KMS-11 (cell line): Measurements from ENCODE around the gene RUFY1.

Source experiments
- H2AFZ ChIP-seq: fragments of 200-600 bp; sonication (generic); 2 replicates; pipeline ENCODE4 v1.6.1; 2016; ENCODE audit warnings: antibody characterized with exemption, mixed run types, low read depth
- H3K27ac ChIP-seq: fragments of 200-600 bp; sonication (generic); 2 replicates; pipeline ENCODE4 v1.6.1; 2016; ENCODE audit warnings: mild to moderate bottlenecking, mixed run types
- H3K27me3 ChIP-seq: fragments of 200-600 bp; sonication (generic); 2 replicates; pipeline ENCODE4 v1.6.1; 2017; ENCODE audit warnings: mild to moderate bottlenecking, low read depth, mixed run types, moderate library complexity; ENCODE audit not compliant: insufficient read depth
- H3K36me3 ChIP-seq: fragments of 200-600 bp; sonication (generic); 2 replicates; pipeline ENCODE4 v1.6.1; 2017; ENCODE audit warnings: mild to moderate bottlenecking, mixed run types; ENCODE audit not compliant: insufficient read depth
- H3K4me1 ChIP-seq: fragments of 200-600 bp; sonication (generic); 2 replicates; pipeline ENCODE4 v1.6.1; 2016; ENCODE audit warnings: mild to moderate bottlenecking, low read depth, mixed run types; ENCODE audit not compliant: poor library complexity, severe bottlenecking
- H3K4me2 ChIP-seq: fragments of 200-600 bp; sonication (generic); 2 replicates; pipeline ENCODE4 v1.7.0; 2016; ENCODE audit warnings: mild to moderate bottlenecking, mixed run types
- H3K4me3 ChIP-seq: fragments of 200-600 bp; sonication (generic); IDR thresholded peaks from 2 replicates; pipeline ENCODE4 v1.6.1; 2017; ENCODE audit warnings: low read depth, low read length, mixed read lengths; ENCODE audit not compliant: insufficient read depth
- H3K79me2 ChIP-seq: fragments of 200-600 bp; sonication (generic); 2 replicates; pipeline ENCODE4 v1.6.1; 2016; ENCODE audit warnings: low read depth, mixed run types; ENCODE audit not compliant: insufficient read depth
- H3K9ac ChIP-seq: fragments of 200-600 bp; sonication (generic); 2 replicates; pipeline ENCODE4 v1.6.1; 2016; ENCODE audit warnings: mild to moderate bottlenecking, mixed run types
- H4K20me1 ChIP-seq: fragments of 200-600 bp; sonication (generic); 2 replicates; pipeline ENCODE4 v1.6.1; 2016; ENCODE audit warnings: mild to moderate bottlenecking, mixed run types; ENCODE audit not compliant: insufficient read depth
- TF ChIP-seq, protein P1 (sequence below): fragments of 200-600 bp; sonication (generic); conservative IDR thresholded peaks from 2 replicates; pipeline ENCODE4 v1.6.1; 2017; ENCODE audit warnings: low read depth, mild to moderate bottlenecking, antibody characterized with exemption, low read length, moderate library complexity, mixed read lengths

RUFY1 gene

DNA sequence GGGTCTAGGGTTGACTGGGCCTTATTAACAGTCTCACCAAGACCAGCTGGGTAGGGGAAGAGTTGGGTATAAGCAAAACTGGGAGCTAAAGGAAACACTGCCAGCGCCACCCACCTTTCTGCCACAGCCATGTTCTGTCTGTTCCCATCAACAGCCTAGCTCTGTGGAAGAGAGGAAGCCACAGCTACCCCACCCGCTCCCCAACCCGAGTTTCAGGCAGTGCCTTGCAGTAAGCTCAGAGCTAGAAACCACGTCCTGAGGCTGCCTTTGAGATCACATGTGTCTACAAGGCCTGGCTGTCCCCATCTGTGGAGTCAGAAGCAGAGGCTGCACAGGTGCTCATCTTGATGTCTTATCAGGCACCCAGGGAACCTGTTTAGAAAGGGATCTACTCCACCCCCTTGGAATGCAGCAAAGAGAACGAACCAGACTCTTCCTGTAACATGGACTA lies 57.8 kb downstream of the RUFY1 start:
- H3K4me2 ChIP-seq: 0 out of 2 replicates have a peak overlapping the region, but pooled peaks have one; percentile 6
- no peaks in the 10 kb centered on the region for H4K20me1 ChIP-seq
- H2AFZ ChIP-seq: no peak overlapping the region
- H3K27ac ChIP-seq: peak overlapping the region; percentile 35; the same call in 1 of the 2 replicates
- no peaks in the 10 kb centered on the region for H3K79me2 ChIP-seq
- H3K9ac ChIP-seq: no peak overlapping the region
- H3K27me3 ChIP-seq: no peaks in the 10 kb centered on the region
- peaks cover 22% of the 10 kb centered on the region for H3K4me1 ChIP-seq
- no peaks in the 10 kb centered on the region for H3K36me3 ChIP-seq
- no peak overlapping the region for H3K4me3 ChIP-seq
- TF ChIP-seq, protein P1, sequence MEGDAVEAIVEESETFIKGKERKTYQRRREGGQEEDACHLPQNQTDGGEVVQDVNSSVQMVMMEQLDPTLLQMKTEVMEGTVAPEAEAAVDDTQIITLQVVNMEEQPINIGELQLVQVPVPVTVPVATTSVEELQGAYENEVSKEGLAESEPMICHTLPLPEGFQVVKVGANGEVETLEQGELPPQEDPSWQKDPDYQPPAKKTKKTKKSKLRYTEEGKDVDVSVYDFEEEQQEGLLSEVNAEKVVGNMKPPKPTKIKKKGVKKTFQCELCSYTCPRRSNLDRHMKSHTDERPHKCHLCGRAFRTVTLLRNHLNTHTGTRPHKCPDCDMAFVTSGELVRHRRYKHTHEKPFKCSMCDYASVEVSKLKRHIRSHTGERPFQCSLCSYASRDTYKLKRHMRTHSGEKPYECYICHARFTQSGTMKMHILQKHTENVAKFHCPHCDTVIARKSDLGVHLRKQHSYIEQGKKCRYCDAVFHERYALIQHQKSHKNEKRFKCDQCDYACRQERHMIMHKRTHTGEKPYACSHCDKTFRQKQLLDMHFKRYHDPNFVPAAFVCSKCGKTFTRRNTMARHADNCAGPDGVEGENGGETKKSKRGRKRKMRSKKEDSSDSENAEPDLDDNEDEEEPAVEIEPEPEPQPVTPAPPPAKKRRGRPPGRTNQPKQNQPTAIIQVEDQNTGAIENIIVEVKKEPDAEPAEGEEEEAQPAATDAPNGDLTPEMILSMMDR: no peak

DNA sequence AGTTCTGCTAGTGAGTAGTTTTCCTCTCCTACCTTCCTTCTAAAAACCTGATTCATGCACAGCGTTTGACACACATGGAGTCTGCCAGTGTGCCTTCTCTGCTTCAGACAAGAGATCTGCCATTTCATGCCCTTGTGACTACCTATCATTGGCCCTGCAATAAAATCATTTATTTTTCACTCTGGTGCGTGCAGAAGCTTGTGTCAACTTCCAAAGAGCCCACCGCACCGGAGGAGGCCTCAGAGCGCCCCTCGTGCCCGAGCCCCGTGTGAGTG lies 59.4 kb downstream of the RUFY1 start:
- no peak overlapping the region for H2AFZ ChIP-seq
- H3K4me3 ChIP-seq: no peak overlapping the region
- H4K20me1 ChIP-seq: no peaks in the 10 kb centered on the region
- H3K4me2 ChIP-seq: no peak overlapping the region
- H3K27ac ChIP-seq: no peak overlapping the region
- no peaks in the 10 kb centered on the region; the same call in 1 of the 2 replicates for H3K79me2 ChIP-seq
- TF ChIP-seq, protein P1: no peak
- no peaks in the 10 kb centered on the region for H3K27me3 ChIP-seq
- H3K4me1 ChIP-seq: peaks cover 22% of the 10 kb centered on the region
- H3K9ac ChIP-seq: no peak overlapping the region
- H3K36me3 ChIP-seq: peaks cover 4% of the 10 kb centered on the region; the same call in 1 of the 2 replicates

DNA sequence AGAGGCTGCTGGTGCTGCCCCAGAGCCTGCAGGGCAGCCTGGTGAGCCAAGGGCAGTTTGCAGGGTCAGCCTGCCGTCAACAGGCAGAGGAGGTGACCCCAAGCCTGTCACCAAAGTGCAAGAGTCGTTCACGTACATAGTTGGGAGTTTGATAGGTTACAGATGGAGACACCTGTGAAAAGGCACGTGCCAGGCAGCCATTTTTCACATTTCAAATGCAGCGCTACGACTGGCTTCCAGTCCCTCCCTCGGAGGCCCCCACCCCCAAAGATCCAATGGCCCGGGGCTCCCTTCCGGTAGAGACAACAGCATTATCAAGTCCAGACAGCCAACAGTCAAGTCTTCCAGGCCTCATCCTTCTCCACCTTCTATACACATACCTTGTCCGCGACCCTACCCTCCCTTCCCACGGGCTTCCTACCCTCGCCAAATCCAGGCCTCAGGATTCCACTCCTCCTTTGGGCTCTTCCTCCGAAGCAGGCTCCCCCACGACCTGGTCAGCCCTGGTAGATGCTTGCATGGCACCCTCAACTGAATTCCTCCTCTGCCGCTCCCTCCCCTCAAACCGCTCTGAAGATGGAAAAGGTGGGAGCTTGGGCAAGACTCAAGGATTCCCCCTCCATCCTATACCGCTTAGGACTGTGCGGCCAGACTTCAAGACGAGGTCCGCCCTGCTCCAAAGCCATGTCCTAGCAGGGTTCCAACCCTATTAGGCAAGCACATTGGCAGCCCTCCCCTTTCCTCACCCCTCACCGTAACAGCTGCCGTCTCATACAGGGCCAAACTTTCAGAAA lies 60.0 kb downstream of the RUFY1 start:
- Histone ChIP-seq H3K4me2 (no peak overlapping the region), H3K79me2 (no peaks in the 10 kb centered on the region; the same call in 1 of the 2 replicates), H2AFZ (no peak overlapping the region), H3K27me3 (no peaks in the 10 kb centered on the region), H3K4me3 (no peak overlapping the region), H3K4me1 (peaks cover 22% of the 10 kb centered on the region), H4K20me1 (no peaks in the 10 kb centered on the region), H3K27ac (no peak overlapping the region), H3K36me3 (peaks cover 4% of the 10 kb centered on the region; the same call in 1 of the 2 replicates), H3K9ac (no peak overlapping the region)
- TF ChIP-seq, protein P1: no peak

DNA sequence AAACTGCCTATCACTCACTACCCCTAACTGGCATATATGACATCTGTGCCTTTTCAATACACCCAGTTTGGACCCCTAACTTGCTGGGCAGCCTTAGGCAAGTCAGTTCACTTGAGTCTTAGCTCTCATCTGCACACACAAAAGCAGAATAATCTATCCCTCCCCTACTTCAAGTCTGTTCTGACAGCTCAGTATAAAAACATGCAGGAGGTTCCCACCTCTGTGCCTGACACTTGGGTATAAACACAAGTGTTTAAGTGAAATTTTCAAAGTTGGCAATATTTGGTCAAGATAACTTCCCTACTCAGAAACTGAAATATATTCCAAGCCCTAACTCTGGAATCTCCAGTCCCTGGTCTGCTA lies 60.5 kb downstream of the RUFY1 start:
- H3K36me3 ChIP-seq: peaks cover 4% of the 10 kb centered on the region; the same call in 1 of the 2 replicates
- peaks cover 22% of the 10 kb centered on the region for H3K4me1 ChIP-seq
- H3K9ac ChIP-seq: no peak overlapping the region
- H3K4me2 ChIP-seq: no peak overlapping the region
- TF ChIP-seq, protein P1: no peak
- no peak overlapping the region for H3K4me3 ChIP-seq
- no peaks in the 10 kb centered on the region; the same call in 1 of the 2 replicates for H3K79me2 ChIP-seq
- H2AFZ ChIP-seq: no peak overlapping the region
- H4K20me1 ChIP-seq: no peaks in the 10 kb centered on the region
- no peak overlapping the region for H3K27ac ChIP-seq
- no peaks in the 10 kb centered on the region for H3K27me3 ChIP-seq
